Mesodermal cell (in vitro differentiated cells): ENCODE results near the gene GPRIN2.

Experiments
- H3K27ac ChIP-seq: 2 replicates; pipeline ENCODE4 v1.7.0; 2013; ENCODE audit warnings: mild to moderate bottlenecking, low read depth, low read length, moderate library complexity; ENCODE audit not compliant: severe bottlenecking
- H3K36me3 ChIP-seq: 2 replicates; pipeline ENCODE4 v1.7.1; 2013; ENCODE audit warnings: mild to moderate bottlenecking, low read length, moderate library complexity; ENCODE audit not compliant: control insufficient read depth, insufficient read depth
- H3K4me1 ChIP-seq: one replicate; pipeline ENCODE4 v1.7.1; 2013; ENCODE audit warnings: mild to moderate bottlenecking, low read length; ENCODE audit not compliant: insufficient read depth, control insufficient read depth, poor library complexity, severe bottlenecking
- H3K4me3 ChIP-seq: 2 replicates; pipeline ENCODE4 v1.7.0; 2013; ENCODE audit warnings: low read length, control low read depth, mild to moderate bottlenecking; ENCODE audit not compliant: insufficient read depth, poor library complexity, severe bottlenecking; ENCODE audit errors: extremely low read depth
- H3K9me3 ChIP-seq: 2 replicates; pipeline ENCODE4 v1.7.1; 2013; ENCODE audit warnings: mild to moderate bottlenecking, low read length, moderate library complexity; ENCODE audit not compliant: control insufficient read depth
- WGBS, 2 experiments: methylation state at CpG; one replicate each; pipeline ENCODE4 v1.1.5; 2013; ENCODE audit warnings: missing lambda C conversion rate in 2 of 2; ENCODE audit not compliant: insufficient coverage in 2 of 2; 5-methylcytosine and 5-hydroxymethylcytosine counted together

GPRIN2 gene

DNA sequence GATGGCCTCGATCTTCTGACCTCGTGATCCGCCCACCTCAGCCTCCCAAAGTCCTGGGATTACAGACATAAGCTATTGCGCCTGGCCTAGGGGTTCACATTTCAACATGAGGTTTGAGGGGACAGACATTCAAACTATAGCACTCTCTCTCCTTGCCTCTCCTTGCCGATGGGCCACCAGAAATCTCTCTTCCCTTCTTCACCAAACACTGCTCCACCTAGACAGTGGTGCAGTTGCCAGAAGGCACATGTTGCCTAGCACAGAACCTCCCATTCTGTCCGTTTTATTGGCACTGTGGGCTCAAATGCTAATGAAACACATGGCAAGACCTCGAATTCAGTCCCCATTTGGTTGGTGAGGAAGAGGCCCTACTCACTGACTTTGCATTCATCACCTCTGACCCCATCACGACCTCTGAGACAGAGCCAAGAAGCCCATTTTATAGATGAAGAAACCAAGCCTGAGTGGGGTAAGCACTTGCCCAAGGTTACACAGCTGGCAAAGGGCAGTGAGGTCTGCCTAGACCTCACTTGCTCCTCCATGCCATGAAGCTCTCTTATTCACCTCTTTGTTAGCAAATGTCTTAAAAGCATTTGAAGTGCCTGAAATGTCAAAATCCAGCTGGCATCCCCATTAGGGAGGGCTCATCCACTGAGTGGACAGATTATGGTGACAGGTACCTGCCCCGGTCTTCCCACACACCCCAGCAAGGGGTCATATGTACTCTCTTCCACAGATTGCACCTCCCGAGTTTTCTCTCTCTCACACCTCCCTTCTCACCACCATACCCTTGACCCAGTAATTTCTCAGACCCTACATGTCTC lies 34.0 kb downstream of the GPRIN2 start:
- H3K4me3 ChIP-seq: no peak overlapping the region
- peaks cover 21% of the 10 kb centered on the region for H3K4me1 ChIP-seq
- no peaks in the 10 kb centered on the region for H3K9me3 ChIP-seq
- no peaks in the 10 kb centered on the region for H3K36me3 ChIP-seq
- WGBS, 2 experiments: 87 to 90% methylated on average over 10 of the region's 10 CpGs
- no peak overlapping the region for H3K27ac ChIP-seq

DNA sequence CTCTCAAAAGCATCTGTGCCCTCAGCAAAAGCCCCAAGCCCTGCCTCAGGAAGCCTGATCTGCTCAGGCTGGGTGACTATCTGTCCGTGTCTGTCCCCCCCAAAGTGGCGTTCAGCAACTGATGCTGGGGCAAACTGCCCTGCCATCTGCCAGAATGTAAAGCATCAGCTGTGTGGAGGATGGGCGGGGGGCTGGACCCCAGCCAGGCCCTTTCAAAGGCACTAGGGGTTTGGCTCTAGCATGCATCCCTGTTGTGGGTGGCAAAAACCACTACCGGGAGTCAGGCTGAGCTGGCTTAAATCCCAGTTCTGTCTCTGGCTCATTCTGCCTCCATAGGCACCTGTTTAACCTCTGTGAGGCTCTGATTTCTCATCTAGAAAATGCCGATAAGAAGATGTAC lies 35.5 kb downstream of the GPRIN2 start:
- WGBS, 2 experiments: 80 to 90% methylated on average over 5 of the region's 5 CpGs
- no peaks in the 10 kb centered on the region for H3K9me3 ChIP-seq

DNA sequence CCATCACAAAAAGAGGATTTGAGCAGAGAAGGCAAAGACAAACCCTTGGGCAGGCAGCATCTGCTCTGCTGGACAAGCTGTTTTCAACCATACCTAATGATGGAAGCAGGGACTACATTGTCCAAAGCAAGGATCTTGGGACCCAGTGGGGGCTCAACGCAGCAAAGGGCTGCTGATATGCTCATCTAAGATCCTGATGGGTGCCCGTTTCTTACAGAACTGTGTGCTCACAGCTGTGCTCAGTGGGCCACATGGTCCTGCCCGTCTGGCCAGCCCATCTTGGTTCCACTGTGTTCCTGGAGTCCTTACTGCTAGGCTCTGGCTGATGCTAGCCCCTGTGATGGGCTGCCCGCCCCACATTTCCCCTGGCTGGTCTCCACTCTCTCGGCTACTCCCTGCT lies 36.1 kb downstream of the GPRIN2 start:
- no peak overlapping the region for H3K4me3 ChIP-seq
- H3K27ac ChIP-seq: no peak overlapping the region
- 88 to 92% methylated on average over 5 of the region's 5 CpGs for WGBS, 2 experiments

More for the DNA sequence above, 35.5 kb downstream of the GPRIN2 start:
- Histone ChIP-seq H3K4me3 (no peak overlapping the region), H3K27ac (no peak overlapping the region), H3K36me3 (no peaks in the 10 kb centered on the region), H3K4me1 (peaks cover 30% of the 10 kb centered on the region)

DNA sequence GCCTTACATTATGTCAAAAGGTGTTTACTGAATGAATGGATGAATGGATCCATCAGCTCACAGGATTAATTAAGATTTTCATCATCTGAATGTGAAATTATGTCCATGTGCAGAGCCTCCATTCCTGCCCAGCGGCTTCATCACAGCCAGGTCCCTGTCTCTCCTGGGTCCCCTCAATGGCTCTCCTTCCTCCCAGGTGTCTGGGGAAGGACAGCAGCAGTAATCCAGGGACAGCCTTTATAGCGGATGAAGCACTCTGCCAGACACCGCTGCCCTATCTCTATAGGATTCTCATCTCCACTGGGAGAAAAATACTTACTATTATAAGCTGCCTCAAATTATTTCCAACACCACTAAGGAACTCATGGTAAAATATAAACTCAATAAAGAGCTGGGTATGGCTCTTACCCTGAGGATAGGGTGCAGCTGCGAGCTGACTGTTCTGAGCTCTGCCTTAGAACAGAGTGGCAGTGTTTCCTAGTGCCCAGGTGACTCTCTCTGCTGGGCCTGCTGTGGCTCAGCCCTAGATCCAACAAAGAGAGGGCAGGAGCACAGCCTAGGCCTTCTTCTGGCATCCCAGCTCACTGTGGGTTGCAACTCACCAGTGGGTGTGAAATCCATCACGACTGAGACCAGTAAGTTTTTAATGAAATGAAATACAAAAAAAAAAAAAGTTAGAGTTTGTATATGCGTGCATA lies 38.3 kb downstream of the GPRIN2 start:
- no peak overlapping the region for H3K4me3 ChIP-seq
- no peaks in the 10 kb centered on the region for H3K9me3 ChIP-seq
- peaks cover 13% of the 10 kb centered on the region for H3K4me1 ChIP-seq
- 91 to 93% methylated on average over 5 of the region's 6 CpGs for whole genome bisulfite sequencing, 2 experiments
- no peak overlapping the region for H3K27ac ChIP-seq
- H3K36me3 ChIP-seq: no peaks in the 10 kb centered on the region

More for the DNA sequence above, 36.1 kb downstream of the GPRIN2 start:
- H3K9me3 ChIP-seq: no peaks in the 10 kb centered on the region
- peaks cover 30% of the 10 kb centered on the region for H3K4me1 ChIP-seq
- H3K36me3 ChIP-seq: no peaks in the 10 kb centered on the region

DNA sequence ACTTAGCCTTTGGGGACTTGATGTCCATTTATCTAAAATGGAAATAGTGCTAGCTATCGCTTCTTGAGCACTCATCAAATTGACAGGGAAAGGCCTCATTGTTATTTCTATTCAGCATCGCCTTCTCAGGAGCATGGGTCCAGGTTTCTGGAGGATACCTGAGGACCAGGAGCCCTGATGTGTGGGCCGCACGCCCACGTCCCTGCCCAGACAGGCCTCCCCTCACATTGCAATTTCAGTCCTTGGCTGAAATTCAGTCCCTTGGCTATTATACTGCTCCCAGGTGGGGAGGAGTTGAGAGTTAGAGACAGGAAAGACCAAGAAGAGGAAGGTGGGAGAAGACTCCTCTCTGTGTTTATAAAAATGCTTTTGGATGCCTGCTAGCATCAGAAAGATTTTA lies 38.9 kb downstream of the GPRIN2 start:
- no peak overlapping the region for H3K27ac ChIP-seq
- 87 to 98% methylated on average over 5 of the region's 5 CpGs for WGBS, 2 experiments

DNA sequence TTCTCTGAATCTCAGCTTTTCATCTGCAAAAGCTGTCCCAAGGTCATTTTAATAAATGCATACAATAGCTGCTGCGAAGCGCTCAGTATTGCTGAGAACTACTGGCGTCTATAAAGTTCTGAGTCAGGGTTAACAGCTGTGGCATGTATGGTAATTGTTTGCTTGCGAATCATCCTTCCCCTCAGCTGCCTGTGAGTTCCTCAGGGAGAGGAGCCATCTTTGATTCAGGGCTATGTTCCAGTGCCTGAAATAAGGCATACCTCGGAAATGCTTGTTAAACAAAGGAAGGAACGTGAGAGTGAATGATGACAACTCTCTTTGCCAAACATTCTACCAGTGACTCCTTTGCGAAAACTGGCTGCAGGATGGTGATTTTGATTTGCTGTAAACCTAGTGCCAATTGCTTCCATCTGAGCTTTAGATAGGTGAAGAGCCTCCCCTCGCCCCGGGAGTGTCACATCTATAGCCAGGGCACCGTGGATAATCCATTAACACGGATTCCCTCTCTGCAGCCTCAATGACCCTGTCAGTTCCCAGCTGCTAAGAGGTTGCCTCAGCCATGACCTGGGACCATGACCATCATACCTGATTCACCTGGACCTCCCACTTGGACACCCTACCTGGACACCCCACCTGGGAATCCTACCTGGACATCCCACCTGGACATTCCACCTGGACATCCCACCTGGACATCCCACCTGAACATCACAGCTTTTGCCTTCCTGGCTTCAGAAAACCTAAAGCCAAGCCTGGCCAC lies 39.6 kb downstream of the GPRIN2 start:
- H3K4me3 ChIP-seq: no peak overlapping the region
- H3K4me1 ChIP-seq: peaks cover 9% of the 10 kb centered on the region
- H3K27ac ChIP-seq: peak overlapping the region; percentile 11
- no peaks in the 10 kb centered on the region for H3K9me3 ChIP-seq
- 87 to 89% methylated on average over 11 of the region's 11 CpGs for WGBS, 2 experiments
- H3K36me3 ChIP-seq: no peaks in the 10 kb centered on the region

More for the DNA sequence above, 38.9 kb downstream of the GPRIN2 start:
- H3K4me1 ChIP-seq: peaks cover 9% of the 10 kb centered on the region
- no peak overlapping the region for H3K4me3 ChIP-seq
- H3K9me3 ChIP-seq: no peaks in the 10 kb centered on the region
- no peaks in the 10 kb centered on the region for H3K36me3 ChIP-seq

DNA sequence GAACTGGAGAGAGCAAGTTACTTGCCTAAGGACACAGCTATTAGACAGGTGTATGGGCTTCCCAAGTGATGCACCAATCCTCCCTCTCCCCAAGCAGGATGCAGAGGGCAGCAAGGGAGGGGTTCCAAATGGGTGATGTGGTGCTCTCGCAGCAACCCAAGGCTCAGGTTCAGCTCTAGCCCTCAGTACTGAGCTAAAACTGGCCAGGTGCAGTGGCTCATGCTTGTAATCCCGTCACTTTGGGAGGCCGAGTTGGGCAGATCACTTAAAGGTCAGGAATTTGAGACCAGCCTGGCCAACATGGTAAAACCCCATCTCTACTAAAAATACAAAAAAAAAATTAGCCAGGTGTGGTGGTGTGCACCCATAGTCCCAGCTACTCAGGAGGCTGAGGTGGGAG lies 40.7 kb downstream of the GPRIN2 start:
- H3K27ac ChIP-seq: no peak overlapping the region
- H3K36me3 ChIP-seq: no peaks in the 10 kb centered on the region
- no peaks in the 10 kb centered on the region for H3K9me3 ChIP-seq
- H3K4me3 ChIP-seq: no peak overlapping the region
- WGBS, 2 experiments: 88 to 93% methylated on average over 3 of the region's 3 CpGs
- peaks cover 9% of the 10 kb centered on the region for H3K4me1 ChIP-seq

DNA sequence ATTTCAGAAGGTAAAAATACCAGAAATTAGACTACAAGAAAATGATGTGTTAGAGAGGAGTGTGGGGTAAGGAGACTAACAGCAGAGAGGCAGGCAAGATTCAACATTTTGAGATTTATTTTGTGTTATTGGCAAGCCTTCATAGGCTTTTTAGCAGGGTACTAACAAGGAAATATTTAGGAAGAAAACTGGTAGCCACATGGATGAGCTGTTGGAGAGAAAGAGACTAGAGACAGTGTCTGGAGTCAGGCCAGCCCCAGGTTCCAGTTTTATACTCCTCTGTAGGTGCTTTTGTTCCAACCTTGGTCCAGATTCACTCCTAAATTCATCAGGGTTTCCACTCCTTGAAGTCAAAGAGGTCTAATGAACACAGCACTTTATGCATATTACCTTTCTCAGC lies 41.1 kb downstream of the GPRIN2 start:
- no peaks in the 10 kb centered on the region for H3K9me3 ChIP-seq
- H3K36me3 ChIP-seq: no peaks in the 10 kb centered on the region
- H3K4me1 ChIP-seq: peaks cover 9% of the 10 kb centered on the region
- H3K4me3 ChIP-seq: no peak overlapping the region
- H3K27ac ChIP-seq: no peak overlapping the region

DNA sequence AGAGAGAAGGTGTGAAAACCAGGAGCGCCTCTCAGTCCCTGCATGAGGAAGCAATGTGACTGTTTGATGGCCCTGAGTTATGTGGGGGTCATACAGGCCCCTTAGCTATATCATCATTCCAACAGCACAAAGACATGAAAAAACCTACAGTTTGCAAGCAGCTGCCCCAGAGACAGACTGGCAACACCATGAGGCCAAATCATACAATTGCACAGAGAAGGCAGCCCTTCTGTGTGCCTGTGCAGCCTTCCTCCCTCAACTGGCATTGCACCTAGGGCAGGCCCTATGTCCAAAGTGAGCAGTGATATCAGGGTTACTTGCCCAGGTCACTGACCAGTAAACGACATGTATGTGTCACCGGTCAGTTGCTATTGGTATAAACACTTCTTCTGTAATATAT lies 41.6 kb downstream of the GPRIN2 start:
- no peaks in the 10 kb centered on the region for H3K36me3 ChIP-seq
- no peak overlapping the region for H3K27ac ChIP-seq
- no peak overlapping the region for H3K4me3 ChIP-seq
- no peaks in the 10 kb centered on the region for H3K9me3 ChIP-seq
- whole genome bisulfite sequencing, 2 experiments: 86 to 87% methylated on average over 3 of the region's 3 CpGs
- peaks cover 9% of the 10 kb centered on the region for H3K4me1 ChIP-seq

DNA sequence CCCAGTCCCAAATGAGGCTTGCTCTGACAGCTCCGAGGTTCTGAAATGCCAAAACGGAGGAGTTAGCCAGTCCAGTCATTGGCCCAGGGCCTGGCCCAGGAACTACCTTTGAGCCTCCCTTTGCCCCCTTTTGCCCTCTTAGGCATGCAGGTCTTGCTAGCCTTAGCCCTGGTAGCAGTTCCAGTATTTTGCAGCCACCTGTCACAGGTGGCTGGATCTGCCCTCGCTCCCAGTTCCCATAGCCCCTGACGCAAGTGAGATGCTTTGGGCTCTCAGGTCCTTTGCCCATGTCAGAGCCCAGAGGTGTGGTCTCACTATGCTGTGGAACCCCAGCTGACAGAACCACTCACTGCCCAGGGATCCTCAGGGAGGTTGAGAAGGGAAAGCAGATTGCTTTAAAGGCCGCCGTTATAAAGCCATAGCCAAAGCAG lies 42.0 kb downstream of the GPRIN2 start:
- H3K36me3 ChIP-seq: no peaks in the 10 kb centered on the region
- H3K4me3 ChIP-seq: no peak overlapping the region
- H3K9me3 ChIP-seq: no peaks in the 10 kb centered on the region
- no peak overlapping the region for H3K27ac ChIP-seq
- H3K4me1 ChIP-seq: peaks cover 9% of the 10 kb centered on the region
- 75 to 76% methylated on average over 6 of the region's 6 CpGs for WGBS, 2 experiments
